Duodenal mucosa (tissue), 2 donors: Measurements from ENCODE around the gene PEPD.
"Not testable (repeated sequence)": the region's sequence is repeated elsewhere in the genome, so short reads cannot be mapped to it uniquely, and the experiment has no call there.

Experiments used
- H3K27ac ChIP-seq: one replicate; pipeline ENCODE4 v1.7.0; 2013; ENCODE audit warnings: low read depth, low read length
- H3K27me3 ChIP-seq, 2 donors: one replicate each; pipeline ENCODE4 v1.7.0; 2013; ENCODE audit warnings: low read length in 2 of 2, control low read depth in 1 of 2; ENCODE audit not compliant: insufficient read depth in 2 of 2, control insufficient read depth in 1 of 2
- H3K36me3 ChIP-seq, 2 donors: one replicate each; pipeline ENCODE4 v1.7.0; 2013; ENCODE audit warnings: low read length in 2 of 2, control low read depth in 1 of 2; ENCODE audit not compliant: insufficient read depth in 2 of 2, control insufficient read depth in 1 of 2
- H3K4me1 ChIP-seq, 2 donors: one replicate each; pipeline ENCODE4 v1.7.0; 2013; ENCODE audit warnings: low read length in 2 of 2, control low read depth in 1 of 2; ENCODE audit not compliant: insufficient read depth in 2 of 2, control insufficient read depth in 1 of 2
- H3K4me3 ChIP-seq, 2 donors: one replicate each; pipeline ENCODE4 v1.7.0; 2013; ENCODE audit warnings: low read length in 2 of 2, low read depth in 1 of 2
- H3K9ac ChIP-seq, 2 donors: one replicate each; pipeline ENCODE4 v1.7.0; 2013; ENCODE audit warnings: low read length in 2 of 2, low read depth in 1 of 2
- H3K9me3 ChIP-seq, 2 donors: one replicate each; pipeline ENCODE4 v1.7.0; 2013; ENCODE audit warnings: low read length in 2 of 2, control low read depth in 1 of 2; ENCODE audit not compliant: control insufficient read depth in 1 of 2

The PEPD gene

DNA sequence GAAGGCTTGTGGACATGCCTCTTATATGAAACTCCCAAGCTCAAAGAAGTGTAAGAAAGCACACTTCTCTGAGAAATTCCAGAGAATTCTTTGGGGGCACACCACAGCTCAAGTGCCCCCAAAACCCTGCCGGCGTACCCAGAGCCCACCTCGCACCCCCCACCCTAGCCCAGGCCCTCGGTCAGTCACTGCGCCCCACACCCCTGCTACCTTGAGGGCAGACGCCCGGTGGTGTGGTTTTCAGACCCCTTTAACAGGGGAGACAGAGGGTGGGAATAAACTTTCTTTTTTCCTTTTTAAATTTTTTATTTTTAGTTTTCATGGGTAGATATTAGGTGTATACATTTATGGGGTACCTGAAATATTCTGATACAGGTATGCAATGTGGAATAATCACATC, 29.5 kb downstream of the PEPD start:
- Histone ChIP-seq H3K9ac (no peak overlapping the region), H3K9me3 (no peaks in the 10 kb centered on the region), H3K4me1 (peaks cover 0 to 3% of the 10 kb centered on the region in 2 donors), H3K27me3 (no peaks in the 10 kb centered on the region), H3K36me3 (peaks cover 0 to 13% of the 10 kb centered on the region in 2 donors), H3K27ac (no peak overlapping the region), H3K4me3 (no peak overlapping the region)

DNA sequence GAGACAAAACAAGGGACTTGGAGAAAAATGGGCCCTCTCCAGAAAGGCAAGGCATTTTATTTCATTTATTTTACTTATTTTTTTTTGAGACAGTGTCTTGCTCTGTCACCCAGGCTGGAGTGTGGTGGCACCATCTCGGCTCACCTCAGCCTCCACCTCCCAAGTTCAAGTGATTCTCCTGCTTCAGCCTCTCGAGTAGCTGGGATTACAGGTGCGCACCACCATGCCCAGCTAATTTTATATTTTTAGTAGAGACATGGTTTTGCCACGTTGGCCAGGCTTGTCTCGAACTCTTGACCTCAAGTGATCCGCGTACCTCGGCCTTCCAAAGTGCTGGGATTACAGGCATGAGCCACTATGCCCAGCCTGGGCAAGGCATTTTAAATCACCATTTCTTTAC, 31.0 kb downstream of the PEPD start:
- H3K36me3 ChIP-seq, result peaks cover 0 to 13% of the 10 kb centered on the region in 2 donors
- not testable (repeated sequence) for H3K27ac ChIP-seq, H3K9me3 ChIP-seq, H3K4me1 ChIP-seq, H3K4me3 ChIP-seq, H3K9ac ChIP-seq, H3K27me3 ChIP-seq

DNA sequence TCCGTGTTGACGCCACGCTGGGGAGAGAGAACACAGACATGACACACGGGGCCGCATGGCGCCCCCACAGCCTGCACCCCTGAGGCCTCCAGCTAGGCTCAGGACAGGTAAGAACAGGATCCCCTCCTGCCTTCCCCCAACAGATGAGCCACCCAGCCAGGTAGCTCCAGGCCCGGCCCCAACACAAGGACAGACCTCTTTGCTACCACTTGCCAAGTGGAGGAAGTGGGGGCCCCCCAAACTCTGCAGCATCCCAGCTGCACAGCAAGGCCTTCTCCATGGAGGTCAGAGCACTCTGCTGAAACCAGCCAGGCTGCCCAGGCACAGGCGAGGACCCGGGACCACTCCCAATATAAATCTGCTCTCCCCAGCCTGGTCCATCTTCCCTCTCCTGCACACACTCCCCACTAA, 31.5 kb downstream of the PEPD start:
- Histone ChIP-seq H3K27ac (no peak overlapping the region), H3K27me3 (no peaks in the 10 kb centered on the region), H3K9ac (no peak overlapping the region), H3K9me3 (no peaks in the 10 kb centered on the region), H3K36me3 (peaks cover 0 to 13% of the 10 kb centered on the region in 2 donors), H3K4me3 (no peak overlapping the region), H3K4me1 (no peaks in the 10 kb centered on the region)

DNA sequence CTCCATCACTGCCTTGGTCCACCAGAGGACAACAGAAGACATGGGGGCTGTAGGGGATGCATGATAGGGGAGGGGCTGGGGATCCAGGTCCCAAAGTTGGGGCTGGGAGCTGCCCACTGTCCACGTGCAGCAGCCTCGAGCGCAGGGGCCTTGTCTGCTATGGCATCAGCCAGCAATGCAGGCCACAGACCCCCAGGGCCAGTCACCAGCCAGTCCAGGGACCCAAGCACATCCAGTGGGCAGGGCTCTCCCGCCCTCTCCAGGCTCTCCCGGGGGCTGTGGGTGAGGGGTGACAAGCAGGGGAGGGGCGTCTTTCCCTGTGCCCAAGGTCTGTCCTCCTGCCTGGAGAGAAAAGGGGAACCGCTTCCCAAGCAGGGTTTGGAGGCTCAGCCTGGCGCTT, 32.8 kb downstream of the PEPD start:
- Histone ChIP-seq H3K27me3 (no peaks in the 10 kb centered on the region), H3K9me3 (peaks cover 0 to 2% of the 10 kb centered on the region in 2 donors), H3K4me1 (no peaks in the 10 kb centered on the region), H3K9ac (no peak overlapping the region), H3K4me3 (no peak overlapping the region), H3K27ac (no peak overlapping the region), H3K36me3 (peaks cover 0 to 19% of the 10 kb centered on the region in 2 donors)

DNA sequence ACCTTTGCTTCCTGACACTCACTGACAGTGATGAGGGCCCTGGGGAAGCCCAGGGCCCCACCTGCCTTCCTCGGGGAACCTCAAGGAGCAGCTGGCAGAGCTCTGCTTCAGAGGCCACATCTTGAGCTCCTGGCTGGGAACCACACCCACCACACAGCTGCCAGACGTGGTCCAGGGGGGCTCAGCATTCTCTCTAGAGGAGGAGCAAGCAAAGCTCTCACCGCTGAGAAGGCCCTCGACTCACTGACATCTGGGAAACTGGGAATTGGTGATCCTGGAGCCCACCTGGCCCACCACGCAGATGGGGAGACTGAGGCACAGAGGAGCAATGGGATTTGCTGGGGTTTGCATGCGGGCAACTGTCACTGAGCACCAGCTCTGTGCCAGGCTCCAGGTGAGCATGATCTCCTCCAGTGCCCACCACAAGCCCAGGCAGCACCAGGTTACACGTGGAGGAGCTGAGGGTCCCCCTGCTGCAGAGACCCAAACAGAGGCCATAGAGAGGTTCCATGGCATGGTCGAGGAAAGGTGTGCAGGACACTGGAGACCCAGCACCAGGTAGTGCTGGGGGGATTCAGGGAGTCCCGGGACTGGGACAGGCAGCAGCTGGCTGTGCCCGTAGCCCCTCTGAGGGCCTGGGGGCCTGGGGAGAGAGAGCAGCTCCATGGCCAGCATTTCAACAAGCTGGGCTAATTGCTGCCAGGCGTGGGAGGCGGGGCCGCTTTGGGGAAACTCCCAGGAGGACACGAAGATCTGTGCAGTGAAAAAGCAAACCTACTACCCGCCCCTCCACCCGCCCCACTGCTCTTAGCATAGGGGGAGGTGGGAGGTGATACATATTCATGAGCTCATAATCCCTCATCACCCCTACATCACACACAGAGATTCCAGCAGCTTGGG, 33.4 kb downstream of the PEPD start:
- Histone ChIP-seq H3K9me3 (peaks cover 0 to 2% of the 10 kb centered on the region in 2 donors), H3K27ac (no peak overlapping the region), H3K36me3 (peaks cover 0 to 19% of the 10 kb centered on the region in 2 donors), H3K4me3 (no peak overlapping the region), H3K27me3 (no peaks in the 10 kb centered on the region), H3K4me1 (no peaks in the 10 kb centered on the region), H3K9ac (no peak overlapping the region)

DNA sequence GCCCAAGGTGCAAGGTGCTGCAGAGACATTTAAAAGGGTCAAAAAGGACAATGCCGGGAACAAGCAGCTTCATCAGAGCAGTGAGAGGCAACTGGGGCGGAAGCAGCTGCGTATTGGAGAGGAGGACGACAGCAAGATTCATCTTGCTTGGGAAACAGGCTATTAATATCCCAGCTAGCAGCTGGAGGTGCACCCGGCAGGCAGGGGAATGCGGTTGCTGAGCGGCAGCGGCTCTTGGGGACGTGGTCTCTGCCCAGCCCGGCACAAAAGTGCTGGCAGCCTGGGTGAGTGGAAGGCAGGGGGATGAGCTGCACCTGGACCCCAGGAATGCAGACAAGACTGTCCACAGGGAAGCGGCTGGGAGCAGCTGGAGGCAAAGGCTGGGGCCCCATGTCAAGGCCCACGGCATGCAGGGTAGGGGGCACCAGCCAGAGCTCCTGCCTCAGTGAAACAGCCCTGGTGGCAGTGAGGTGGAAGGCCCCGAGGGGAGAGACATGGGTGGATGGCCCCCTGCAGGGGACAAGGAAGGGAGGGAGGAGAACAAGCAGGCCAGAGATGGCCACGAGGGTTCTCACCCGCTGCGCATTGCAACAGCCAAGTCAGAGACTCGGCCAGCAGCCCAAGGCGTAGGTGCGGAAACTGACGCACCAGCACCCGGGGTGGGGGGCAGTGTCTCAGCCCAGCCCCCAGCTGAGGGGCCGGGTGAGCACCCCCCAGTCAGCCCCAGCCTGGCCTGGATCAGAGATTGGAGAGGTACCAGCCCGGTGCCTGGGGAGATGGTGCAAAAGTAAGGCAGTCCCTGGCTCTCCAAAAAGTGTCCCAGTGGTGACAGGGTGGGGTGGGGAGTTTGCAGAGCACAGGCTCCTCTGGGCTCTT, 34.4 kb downstream of the PEPD start:
- Histone ChIP-seq H3K4me1 (no peaks in the 10 kb centered on the region), H3K4me3 (no peak overlapping the region), H3K27me3 (no peaks in the 10 kb centered on the region), H3K9ac (no peak overlapping the region), H3K27ac (no peak overlapping the region), H3K36me3 (peaks cover 0 to 19% of the 10 kb centered on the region in 2 donors), H3K9me3 (peaks cover 0 to 2% of the 10 kb centered on the region in 2 donors)

DNA sequence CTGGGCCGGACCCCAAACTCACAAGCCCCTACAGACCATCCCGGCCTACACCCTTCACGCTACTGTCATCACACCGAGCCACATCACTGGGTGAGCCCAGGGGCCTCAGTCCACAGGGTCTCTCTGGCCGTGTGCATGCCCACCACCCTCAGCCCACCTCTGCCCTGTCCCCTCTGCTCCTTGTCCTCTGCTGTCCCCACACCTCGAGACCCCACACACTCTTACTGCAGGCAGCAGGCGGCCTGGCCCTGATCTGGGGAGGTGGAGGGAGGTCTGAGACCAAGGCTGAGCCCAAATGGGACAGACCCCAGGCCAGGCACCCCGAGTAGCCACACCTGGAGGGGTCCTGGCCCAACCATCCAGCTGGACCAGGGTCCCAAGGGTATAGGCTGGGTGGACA, 35.2 kb downstream of the PEPD start:
- Histone ChIP-seq H3K9me3 (peaks cover 0 to 2% of the 10 kb centered on the region in 2 donors), H3K27me3 (no peaks in the 10 kb centered on the region), H3K4me1 (no peaks in the 10 kb centered on the region), H3K4me3 (no peak overlapping the region), H3K27ac (no peak overlapping the region), H3K36me3 (peaks cover 0 to 19% of the 10 kb centered on the region in 2 donors), H3K9ac (no peak overlapping the region)

DNA sequence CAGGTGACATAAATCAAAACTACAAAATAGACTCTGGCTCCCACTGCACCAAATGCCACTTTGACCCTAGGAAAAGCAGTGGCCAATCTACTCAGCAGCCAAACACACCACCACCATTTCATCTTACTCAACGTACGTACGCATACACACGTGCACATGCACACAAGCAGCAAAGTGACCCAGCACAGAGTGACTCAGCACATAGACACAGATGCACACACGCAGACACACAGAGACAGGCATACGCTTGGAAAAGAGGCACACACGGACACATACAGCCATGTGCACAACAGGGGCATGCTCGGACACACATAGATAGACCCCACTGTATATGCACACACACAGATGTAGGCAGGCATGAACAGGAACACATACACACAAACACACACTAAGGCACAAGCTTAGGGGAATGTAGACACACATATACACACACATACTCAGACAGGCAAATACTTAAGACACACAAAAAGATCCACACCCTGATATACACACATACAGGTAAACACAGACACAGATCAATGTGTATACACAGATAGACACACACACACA, 37.3 kb downstream of the PEPD start:
- Histone ChIP-seq H3K36me3 (peaks cover 0 to 24% of the 10 kb centered on the region in 2 donors), H3K27ac (no peak overlapping the region)

DNA sequence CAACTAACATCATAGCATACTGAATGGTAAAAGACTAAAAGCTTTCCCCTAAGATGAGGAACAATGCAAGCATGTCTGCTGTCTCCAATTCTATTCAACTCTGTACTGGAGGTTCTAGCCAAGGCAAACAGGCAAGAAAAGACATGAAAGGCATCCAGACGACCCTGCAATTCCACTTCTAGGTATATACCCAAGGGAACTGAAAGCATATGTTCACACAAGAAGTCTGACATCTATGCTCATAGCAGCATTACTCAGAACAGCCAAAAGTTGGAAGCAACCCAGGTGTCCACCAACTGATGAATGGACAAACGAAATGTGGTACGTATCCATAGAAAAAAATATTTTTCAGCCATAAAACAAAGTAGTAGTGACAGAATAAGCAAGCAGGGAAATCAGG, 39.1 kb downstream of the PEPD start:
- H3K4me1 ChIP-seq, result no peaks in the 10 kb centered on the region
- peaks cover 0 to 2% of the 10 kb centered on the region in 2 donors for H3K9me3 ChIP-seq
- no peaks in the 10 kb centered on the region for H3K27me3 ChIP-seq
- peaks cover 6 to 20% of the 10 kb centered on the region in 2 donors for H3K36me3 ChIP-seq
- no peak overlapping the region for H3K27ac ChIP-seq
- no peak overlapping the region for H3K9ac ChIP-seq
- no peak overlapping the region for H3K4me3 ChIP-seq

More for the DNA sequence above, 37.3 kb downstream of the PEPD start:
- H3K4me1 ChIP-seq, result no peaks in the 10 kb centered on the region
- peaks cover 0 to 2% of the 10 kb centered on the region in 2 donors for H3K9me3 ChIP-seq
- no peak overlapping the region for H3K9ac ChIP-seq
- no peak overlapping the region for H3K4me3 ChIP-seq
- no peaks in the 10 kb centered on the region for H3K27me3 ChIP-seq

DNA sequence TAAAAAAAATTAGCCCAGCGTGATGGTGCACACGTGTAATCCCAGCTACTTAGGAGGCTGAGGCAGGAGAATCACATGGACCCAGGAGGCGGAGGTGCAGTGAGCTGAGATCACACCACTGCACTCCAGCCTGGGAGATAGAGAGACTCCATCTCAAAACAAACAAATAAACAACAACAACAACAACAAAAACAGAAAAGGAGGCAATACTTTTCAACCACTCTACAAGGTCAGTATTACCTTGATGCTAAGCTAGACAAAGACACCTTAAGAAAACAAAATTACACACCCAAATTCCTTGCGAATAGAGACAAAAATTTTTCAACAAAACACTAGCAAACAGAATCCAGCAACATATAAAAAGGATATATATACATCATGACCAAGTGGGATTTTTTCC, 39.7 kb downstream of the PEPD start:
- no peak overlapping the region for H3K9ac ChIP-seq
- H3K9me3 ChIP-seq, result peaks cover 0 to 2% of the 10 kb centered on the region in 2 donors
- no peak overlapping the region for H3K4me3 ChIP-seq
- H3K27ac ChIP-seq, result no peak overlapping the region
- no peaks in the 10 kb centered on the region for H3K27me3 ChIP-seq
- no peaks in the 10 kb centered on the region for H3K4me1 ChIP-seq
- H3K36me3 ChIP-seq, result peaks cover 12 to 26% of the 10 kb centered on the region in 2 donors
